Measurements from ENCODE around the gene FGF14.

GRCh38 chr13:101727118-101727517 is 674.7 kb downstream of the FGF14 start:
- TF ChIP-seq CTCF (conservative IDR thresholded peaks at IDR 0.05; ENCODE audit: low read depth, low read length) = no peak
- TF ChIP-seq MXI1 (IDR thresholded peaks at IDR 0.05; ENCODE audit: borderline replicate concordance, low read depth, low read length) = no peak
- TF ChIP-seq POLR2A (IDR thresholded peaks at IDR 0.05; ENCODE audit: low read depth, low read length) = no peak
- TF ChIP-seq MAZ (IDR thresholded peaks at IDR 0.05; ENCODE audit: borderline replicate concordance, low read depth, low read length) = no peak
- TF ChIP-seq CEBPB (IDR thresholded peaks at IDR 0.05; ENCODE audit: low read depth, low read length) = no peak
- no peak for TF ChIP-seq RAD21 (IDR thresholded peaks at IDR 0.05; ENCODE audit: low read length)
- no peak for TF ChIP-seq SMC3 (IDR thresholded peaks at IDR 0.05; ENCODE audit: low read depth, low read length)
- no peak for TF ChIP-seq RFX5 (IDR thresholded peaks at IDR 0.05; ENCODE audit: low read depth, low read length)
- no peak for TF ChIP-seq RCOR1 (IDR thresholded peaks at IDR 0.05; ENCODE audit: insufficient replicate concordance, low read length)
- no peak for TF ChIP-seq USF2 (IDR thresholded peaks at IDR 0.05; ENCODE audit: low read depth, low read length)
- TF ChIP-seq ELK1 (IDR thresholded peaks at IDR 0.05; ENCODE audit: borderline replicate concordance, low read depth, low read length) = no peak

All from IMR-90 (cell line).